Measurements from ENCODE around the gene PKD2L2. TPM values are rescaled to one million over a fixed set of nuclear protein-coding genes. Genes with fewer than 3 reads are reported as not detected.
"Not testable (repeated sequence)": the region's sequence is repeated elsewhere in the genome, so short reads cannot be mapped to it uniquely, and the experiment has no call there.

Gene PKD2L2
- total RNA-seq, 2 experiments from 2014 or later: not detected

- CTCF ChIA-PET: no interaction called here
- POLR2A ChIA-PET: no interaction called here
Measured at GRCh38 chr5:137939331-137939730, 50.1 kb downstream of the PKD2L2 start.

- CTCF ChIA-PET: interaction anchor here (0.5 kb wide), 1 partner anchor 45 kb away, joined by 3 read pairs; no protein-coding TSS in a partner anchor
- POLR2A ChIA-PET: not testable (repeated sequence)
Measured at GRCh38 chr5:137944280-137944679, 55.0 kb downstream of the PKD2L2 start.

GRCh38 chr5:137945825-137946224, 56.6 kb downstream of the PKD2L2 start:
- ChIA-PET CTCF (no interaction called here), POLR2A (no interaction called here)

GRCh38 chr5:137954131-137954879, 65.0 kb downstream of the PKD2L2 start:
- POLR2A ChIA-PET: no interaction called here
- CTCF ChIA-PET: interaction anchor here (1.2 kb wide), 1 partner anchor 11 kb away, joined by 3 read pairs; no protein-coding TSS in a partner anchor

GRCh38 chr5:137957948-137958347, 68.7 kb downstream of the PKD2L2 start:
- CTCF ChIA-PET: no interaction called here
- POLR2A ChIA-PET: no interaction called here

GRCh38 chr5:137959488-137959887, 70.2 kb downstream of the PKD2L2 start:
- ChIA-PET POLR2A (no interaction called here), CTCF (no interaction called here)

GRCh38 chr5:137960141-137960540, 70.9 kb downstream of the PKD2L2 start:
- ChIA-PET POLR2A (no interaction called here), CTCF (no interaction called here)

- ChIA-PET POLR2A (no interaction called here), CTCF (no interaction called here)
Measured at GRCh38 chr5:137960819-137961218, 71.6 kb downstream of the PKD2L2 start.

GRCh38 chr5:137970384-137970783, 81.1 kb downstream of the PKD2L2 start:
- CTCF ChIA-PET, POLR2A ChIA-PET: not testable (repeated sequence)

- POLR2A ChIA-PET: no interaction called here
- CTCF ChIA-PET: no interaction called here
Measured at GRCh38 chr5:137975208-137975607, 86.0 kb downstream of the PKD2L2 start.

GRCh38 chr5:137989419-137989818, 100.2 kb downstream of the PKD2L2 start:
- CTCF ChIA-PET: interaction anchor here (0.5 kb wide), 1 partner anchor 45 kb away, joined by 3 read pairs; no protein-coding TSS in a partner anchor

More at GRCh38 chr5:137989419-137989818, 100.2 kb downstream of the PKD2L2 start:
- POLR2A ChIA-PET: no interaction called here

Other genes with a start within 250 kb of the PKD2L2 start
- 1 to 10 TPM; 3.6 to 4.0 TPM for gene KLHL3, start 153.4 kb upstream of the PKD2L2 start, total RNA-seq
- 10 to 100 TPM; 42.7 to 42.9 TPM for gene HNRNPA0, start 135.1 kb upstream of the PKD2L2 start, total RNA-seq
- not detected for gene MYOT, start 21.6 kb upstream of the PKD2L2 start, total RNA-seq
- gene FAM13B, start 143.6 kb downstream of the PKD2L2 start, total RNA-seq: 10 to 100 TPM; 17.1 to 20.8 TPM
- not detected for gene WNT8A, start 194.6 kb downstream of the PKD2L2 start, total RNA-seq
- not detected for gene NME5, start 250.0 kb downstream of the PKD2L2 start, total RNA-seq